ENCODE measurements around the gene KLHDC2.

Gene KLHDC2

DNA sequence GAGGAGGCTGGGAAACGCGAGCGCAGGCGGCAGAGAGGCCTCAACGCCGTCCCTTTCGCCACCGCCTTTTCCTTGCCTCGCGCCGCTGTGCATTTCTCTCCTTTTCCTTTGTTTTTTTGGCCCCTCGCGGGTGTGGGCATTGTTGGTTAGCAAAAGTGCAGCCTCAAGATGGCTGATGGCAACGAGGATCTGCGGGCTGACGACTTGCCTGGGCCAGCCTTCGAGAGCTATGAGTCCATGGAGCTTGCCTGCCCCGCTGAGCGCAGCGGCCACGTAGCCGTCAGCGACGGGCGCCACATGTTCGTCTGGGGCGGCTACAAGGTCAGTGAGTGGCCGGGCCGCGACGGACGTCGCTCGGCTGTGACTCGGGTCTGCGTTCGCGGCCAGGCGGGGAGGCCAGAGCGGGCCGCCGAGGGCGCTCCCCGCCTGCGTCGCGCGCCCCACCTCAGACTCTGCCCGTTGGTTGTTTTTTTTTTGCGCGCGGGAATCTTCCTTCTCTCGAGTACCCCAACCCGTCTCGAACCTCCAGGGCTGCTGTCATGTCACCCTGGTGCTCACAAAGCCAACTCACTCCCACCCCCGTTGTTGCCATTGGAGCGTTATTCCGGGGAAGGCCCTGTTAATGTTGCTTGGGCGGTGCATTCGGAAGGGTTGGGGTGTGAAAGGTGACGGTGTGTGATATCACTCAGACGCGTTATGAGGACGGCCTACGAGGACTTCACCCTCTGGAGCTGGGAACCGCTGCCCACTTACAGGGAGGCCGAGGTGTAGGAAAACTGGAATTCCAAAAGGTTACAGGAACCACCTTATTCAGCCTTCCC lies 558 bp downstream of the KLHDC2 start (continued):
- no peak for TF ChIP-seq KLF7 (tag by site-specific recombination; IDR thresholded peaks at IDR 0.05; ENCODE audit: borderline replicate concordance)
- peak; percentile 67 for TF ChIP-seq EGR2 (tag by site-specific recombination; IDR thresholded peaks at IDR 0.05; ENCODE audit: low read depth)
- no peak for TF ChIP-seq ZNF366 (tag by site-specific recombination; conservative IDR thresholded peaks at IDR 0.05)
- TF ChIP-seq ZFP37 (tag by site-specific recombination; IDR thresholded peaks at IDR 0.05) = 0 out of 2 replicates have a peak, but pooled peaks have one; percentile 29
- TF ChIP-seq, protein P1, sequence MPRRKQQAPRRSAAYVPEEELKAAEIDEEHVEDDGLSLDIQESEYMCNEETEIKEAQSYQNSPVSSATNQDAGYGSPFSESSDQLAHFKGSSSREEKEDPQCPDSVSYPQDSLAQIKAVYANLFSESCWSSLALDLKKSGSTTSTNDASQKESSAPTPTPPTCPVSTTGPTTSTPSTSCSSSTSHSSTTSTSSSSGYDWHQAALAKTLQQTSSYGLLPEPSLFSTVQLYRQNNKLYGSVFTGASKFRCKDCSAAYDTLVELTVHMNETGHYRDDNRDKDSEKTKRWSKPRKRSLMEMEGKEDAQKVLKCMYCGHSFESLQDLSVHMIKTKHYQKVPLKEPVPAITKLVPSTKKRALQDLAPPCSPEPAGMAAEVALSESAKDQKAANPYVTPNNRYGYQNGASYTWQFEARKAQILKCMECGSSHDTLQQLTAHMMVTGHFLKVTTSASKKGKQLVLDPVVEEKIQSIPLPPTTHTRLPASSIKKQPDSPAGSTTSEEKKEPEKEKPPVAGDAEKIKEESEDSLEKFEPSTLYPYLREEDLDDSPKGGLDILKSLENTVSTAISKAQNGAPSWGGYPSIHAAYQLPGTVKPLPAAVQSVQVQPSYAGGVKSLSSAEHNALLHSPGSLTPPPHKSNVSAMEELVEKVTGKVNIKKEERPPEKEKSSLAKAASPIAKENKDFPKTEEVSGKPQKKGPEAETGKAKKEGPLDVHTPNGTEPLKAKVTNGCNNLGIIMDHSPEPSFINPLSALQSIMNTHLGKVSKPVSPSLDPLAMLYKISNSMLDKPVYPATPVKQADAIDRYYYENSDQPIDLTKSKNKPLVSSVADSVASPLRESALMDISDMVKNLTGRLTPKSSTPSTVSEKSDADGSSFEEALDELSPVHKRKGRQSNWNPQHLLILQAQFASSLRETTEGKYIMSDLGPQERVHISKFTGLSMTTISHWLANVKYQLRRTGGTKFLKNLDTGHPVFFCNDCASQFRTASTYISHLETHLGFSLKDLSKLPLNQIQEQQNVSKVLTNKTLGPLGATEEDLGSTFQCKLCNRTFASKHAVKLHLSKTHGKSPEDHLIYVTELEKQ (tag by site-specific recombination; IDR thresholded peaks at IDR 0.05; ENCODE audit: borderline replicate concordance) = 0 out of 2 replicates have a peak, but pooled peaks have one; percentile 50
- TF ChIP-seq ZNF335 (tag by site-specific recombination; conservative IDR thresholded peaks at IDR 0.05) = peak; percentile 50
- no peak for TF ChIP-seq ZBTB1 (tag by site-specific recombination; IDR thresholded peaks at IDR 0.05)
- TF ChIP-seq, protein P2, sequence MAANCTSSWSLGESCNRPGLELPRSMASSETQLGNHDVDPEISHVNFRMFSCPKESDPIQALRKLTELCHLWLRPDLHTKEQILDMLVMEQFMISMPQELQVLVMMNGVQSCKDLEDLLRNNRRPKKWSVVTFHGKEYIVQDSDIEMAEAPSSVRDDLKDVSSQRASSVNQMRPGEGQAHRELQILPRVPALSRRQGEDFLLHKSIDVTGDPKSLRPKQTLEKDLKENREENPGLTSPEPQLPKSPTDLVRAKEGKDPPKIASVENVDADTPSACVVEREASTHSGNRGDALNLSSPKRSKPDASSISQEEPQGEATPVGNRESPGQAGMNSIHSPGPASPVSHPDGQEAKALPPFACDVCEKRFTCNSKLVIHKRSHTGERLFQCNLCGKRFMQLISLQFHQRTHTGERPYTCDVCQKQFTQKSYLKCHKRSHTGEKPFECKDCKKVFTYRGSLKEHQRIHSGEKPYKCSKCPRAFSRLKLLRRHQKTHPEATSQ (tag by site-specific recombination; IDR thresholded peaks at IDR 0.05) = no peak; the same call in 1 of the 2 replicates
- no peak for TF ChIP-seq ZNF837 (tag by site-specific recombination; IDR thresholded peaks at IDR 0.05)
- TF ChIP-seq ZNF391 (tag by site-specific recombination; IDR thresholded peaks at IDR 0.05; ENCODE audit: borderline replicate concordance, low read depth) = 0 out of 2 replicates have a peak, but pooled peaks have one; percentile 15
- peak; percentile 57; the same call in 1 of the 2 replicates for TF ChIP-seq GLIS2 (tag by site-specific recombination; IDR thresholded peaks at IDR 0.05)
- TF ChIP-seq, protein P3, sequence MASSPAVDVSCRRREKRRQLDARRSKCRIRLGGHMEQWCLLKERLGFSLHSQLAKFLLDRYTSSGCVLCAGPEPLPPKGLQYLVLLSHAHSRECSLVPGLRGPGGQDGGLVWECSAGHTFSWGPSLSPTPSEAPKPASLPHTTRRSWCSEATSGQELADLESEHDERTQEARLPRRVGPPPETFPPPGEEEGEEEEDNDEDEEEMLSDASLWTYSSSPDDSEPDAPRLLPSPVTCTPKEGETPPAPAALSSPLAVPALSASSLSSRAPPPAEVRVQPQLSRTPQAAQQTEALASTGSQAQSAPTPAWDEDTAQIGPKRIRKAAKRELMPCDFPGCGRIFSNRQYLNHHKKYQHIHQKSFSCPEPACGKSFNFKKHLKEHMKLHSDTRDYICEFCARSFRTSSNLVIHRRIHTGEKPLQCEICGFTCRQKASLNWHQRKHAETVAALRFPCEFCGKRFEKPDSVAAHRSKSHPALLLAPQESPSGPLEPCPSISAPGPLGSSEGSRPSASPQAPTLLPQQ (tag by site-specific recombination; IDR thresholded peaks at IDR 0.05) = peak; percentile 24; the same call in 1 of the 2 replicates
- no peak for TF ChIP-seq ZNF157 (tag by site-specific recombination; IDR thresholded peaks at IDR 0.05)
- no peak for TF ChIP-seq ZNF514 (tag by site-specific recombination; IDR thresholded peaks at IDR 0.05)
- TF ChIP-seq HOXC10 (CRISPR knock-in tag; IDR thresholded peaks at IDR 0.05) = no peak
- peak; percentile 36; the same call in 1 of the 2 replicates for TF ChIP-seq ZNF449 (tag by site-specific recombination; IDR thresholded peaks at IDR 0.05)
- peak; percentile 36; the same call in 1 of the 2 replicates for TF ChIP-seq PATZ1 (tag by site-specific recombination; IDR thresholded peaks at IDR 0.05)
- TF ChIP-seq KLF17 (tag by site-specific recombination; IDR thresholded peaks at IDR 0.05) = peak; percentile 66; the same call in 1 of the 2 replicates
- TF ChIP-seq ZNF600 (tag by site-specific recombination; IDR thresholded peaks at IDR 0.05) = peak; percentile 80
- TF ChIP-seq ZNF629 (tag by site-specific recombination; IDR thresholded peaks at IDR 0.05) = peak; percentile 95
- no peak for TF ChIP-seq ZNF148 (tag by site-specific recombination; IDR thresholded peaks at IDR 0.05; ENCODE audit: borderline replicate concordance)
- TF ChIP-seq ZNF416 (tag by site-specific recombination; IDR thresholded peaks at IDR 0.05) = no peak
- TF ChIP-seq ZNF548 (tag by site-specific recombination; IDR thresholded peaks at IDR 0.05) = no peak
- no peak for TF ChIP-seq ZNF561 (tag by site-specific recombination; IDR thresholded peaks at IDR 0.05; ENCODE audit: borderline replicate concordance)
